Stimulated activated CD8-positive, alpha-beta memory T cell treated with anti-CD3 and anti-CD28 coated beads, Interleukin-7, amount 100 ng/mL, for 48 hours (primary cell): ENCODE measurements around the gene MYDGF.

Experiments used
- DNase-seq, 2 donors: peaks; one replicate each; pipeline ENCODE4 v3.0.0-alpha.2; 2020; ENCODE audit warnings: low read depth in 1 of 2; ENCODE audit errors: extremely low read depth in 1 of 2

The MYDGF gene

GRCh38 chr19:4676955-4677731 lies 7.0 kb upstream of the MYDGF start:
- DNase-seq: no peak

GRCh38 chr19:4675346-4675745 lies 5.2 kb upstream of the MYDGF start:
- DNase-seq: no peak

GRCh38 chr19:4673726-4674125 lies 3.6 kb upstream of the MYDGF start:
- DNase-seq: no peak

DNA sequence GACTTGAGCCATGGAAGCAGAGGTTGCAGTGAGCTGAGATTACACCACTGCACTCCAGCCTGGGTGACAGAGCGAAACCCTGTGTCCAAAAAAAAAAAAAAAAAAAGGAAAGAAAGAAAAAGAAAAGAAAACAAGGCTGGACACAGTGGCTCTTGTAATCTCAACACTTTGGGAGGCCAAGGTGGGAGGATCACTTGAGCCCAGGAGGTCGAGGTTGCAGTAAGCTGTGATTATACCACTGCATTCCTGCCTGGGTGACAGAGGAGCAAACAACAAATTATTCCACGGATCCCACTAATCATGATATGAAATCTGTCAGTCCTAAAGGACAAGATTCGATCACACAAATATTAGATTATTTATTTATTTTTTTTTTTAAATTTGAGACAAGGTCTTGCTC lies 3.1 kb upstream of the MYDGF start:
- DNase-seq: no peak

GRCh38 chr19:4671185-4671851 lies 1.2 kb upstream of the MYDGF start:
- DNase-seq: no peak

DNA sequence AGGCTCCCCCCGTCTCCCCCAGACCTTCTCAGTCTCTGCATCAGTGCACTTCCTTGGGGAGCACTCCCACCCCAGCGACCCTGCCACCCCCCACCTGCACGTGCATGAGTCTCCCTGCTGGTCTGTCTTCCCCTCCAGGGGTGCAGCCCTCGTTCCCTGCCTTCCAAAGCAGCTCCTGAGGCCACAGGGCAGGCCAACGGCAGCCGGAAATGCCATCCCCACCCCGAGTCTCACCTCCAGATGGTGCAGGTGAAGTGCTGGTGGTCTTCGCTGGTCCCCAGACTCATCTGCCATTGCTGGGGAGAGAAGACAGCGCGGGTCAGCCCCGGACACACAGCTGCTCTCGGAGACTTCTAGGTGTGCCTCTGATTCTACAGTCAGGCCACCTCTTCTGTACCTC lies 5.5 kb downstream of the MYDGF start:
- no peak for DNase-seq

DNA sequence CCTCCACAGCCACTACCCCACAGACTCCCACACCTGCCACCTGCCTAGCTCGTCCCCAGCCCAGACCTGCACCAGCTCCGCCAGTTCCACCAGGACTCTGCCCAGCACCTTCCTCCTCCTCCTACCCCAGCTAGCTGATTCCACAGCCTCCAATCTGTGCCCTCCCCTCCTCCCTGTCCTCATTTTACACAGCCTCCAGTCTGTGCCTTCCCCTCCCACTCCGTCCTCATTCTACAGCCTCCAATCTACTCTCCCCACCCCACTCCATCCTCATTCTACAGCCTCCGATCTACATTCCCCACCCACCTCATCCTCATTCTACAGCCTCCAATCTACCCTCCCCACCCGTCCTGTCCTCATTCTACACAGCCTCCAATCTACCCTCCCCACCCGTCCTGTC lies 7.3 kb downstream of the MYDGF start:
- no peak for DNase-seq

DNA sequence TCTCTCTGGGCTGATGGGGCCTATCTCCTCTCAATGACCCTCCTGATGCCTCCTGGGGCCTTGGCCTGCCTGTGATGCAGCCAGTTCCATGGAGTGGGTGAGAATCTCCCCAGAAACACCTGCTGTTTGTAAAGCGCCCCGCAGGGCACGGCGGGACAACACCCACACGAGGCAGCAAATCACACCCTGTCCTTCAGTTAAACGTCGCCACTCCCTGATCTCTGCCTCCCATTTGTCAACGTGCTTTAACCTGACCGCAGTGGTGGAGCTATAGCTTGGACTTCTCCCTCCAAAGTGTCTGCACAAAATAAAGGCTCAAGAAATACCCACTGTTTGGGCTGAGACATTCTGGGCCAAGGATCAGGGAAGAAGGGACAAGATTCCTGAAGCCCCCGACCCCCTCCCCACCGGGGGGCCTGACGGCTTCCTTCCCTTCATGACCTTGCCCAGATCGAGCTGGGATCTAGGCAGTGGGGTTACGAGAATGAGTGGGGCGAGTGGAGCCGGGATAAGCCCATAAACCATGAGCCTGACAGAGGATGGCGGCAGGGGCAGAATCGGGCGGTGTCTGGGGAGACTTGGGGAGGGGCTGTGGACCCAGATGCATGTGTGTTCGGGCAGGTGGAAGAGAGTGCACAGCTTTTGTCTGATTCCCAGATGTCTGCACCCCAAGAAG lies 8.0 kb downstream of the MYDGF start:
- no peak for DNase-seq

DNA sequence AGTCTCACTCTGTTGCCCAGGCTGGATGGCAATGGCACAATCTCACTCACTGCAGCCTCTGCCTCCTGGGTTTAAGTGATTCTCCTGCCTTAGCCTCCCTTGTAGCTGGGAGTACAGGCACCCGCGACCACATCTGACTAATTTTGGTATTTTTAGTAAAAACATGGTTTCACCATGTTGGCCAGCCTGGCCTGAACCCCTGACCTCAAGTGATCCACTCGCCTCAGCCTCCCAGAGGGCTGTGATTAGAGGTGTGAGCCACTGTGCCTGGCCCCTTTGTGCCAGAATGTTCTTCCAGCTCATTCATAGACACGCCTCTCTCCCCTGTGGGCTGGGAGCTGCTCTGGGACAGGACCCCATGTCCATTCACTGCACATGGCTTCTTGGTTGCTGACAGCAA lies 9.1 kb downstream of the MYDGF start:
- no peak for DNase-seq

DNA sequence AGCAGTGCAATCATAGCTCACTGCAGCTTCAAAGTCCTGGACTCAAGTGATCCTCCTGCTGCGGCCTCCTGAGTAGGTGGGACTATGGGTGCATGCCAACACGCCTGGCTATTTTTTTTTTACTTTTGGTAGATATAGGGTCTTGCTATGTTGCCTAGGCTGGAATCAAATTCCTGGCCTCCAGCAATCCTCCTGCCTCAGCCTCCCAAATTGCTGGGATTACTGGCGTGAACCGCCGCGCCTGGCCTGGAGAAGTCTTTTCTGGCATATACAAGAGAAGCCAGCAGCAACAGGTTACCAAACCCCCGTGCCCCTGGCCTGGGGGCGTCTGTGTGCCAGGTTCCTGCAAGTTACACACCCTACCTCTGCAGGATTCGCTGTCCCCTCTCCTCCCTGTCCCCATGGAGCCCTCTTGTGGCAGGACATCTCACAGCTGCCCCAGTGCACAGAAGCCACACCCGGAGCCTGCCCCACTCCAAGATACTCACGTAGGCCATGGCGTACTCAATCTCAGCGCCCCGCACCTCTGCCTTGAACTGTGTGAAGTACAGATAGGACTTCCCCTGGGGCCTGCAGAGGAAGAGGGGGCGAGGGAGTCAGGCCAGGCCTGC lies 9.9 kb downstream of the MYDGF start:
- DNase-seq: no peak

- DNase-seq: no peak
Observed at GRCh38 chr19:4657835-4658234, 12.3 kb downstream of the MYDGF start.

- DNase-seq: no peak
Observed at GRCh38 chr19:4657262-4657661, 12.9 kb downstream of the MYDGF start.

DNA sequence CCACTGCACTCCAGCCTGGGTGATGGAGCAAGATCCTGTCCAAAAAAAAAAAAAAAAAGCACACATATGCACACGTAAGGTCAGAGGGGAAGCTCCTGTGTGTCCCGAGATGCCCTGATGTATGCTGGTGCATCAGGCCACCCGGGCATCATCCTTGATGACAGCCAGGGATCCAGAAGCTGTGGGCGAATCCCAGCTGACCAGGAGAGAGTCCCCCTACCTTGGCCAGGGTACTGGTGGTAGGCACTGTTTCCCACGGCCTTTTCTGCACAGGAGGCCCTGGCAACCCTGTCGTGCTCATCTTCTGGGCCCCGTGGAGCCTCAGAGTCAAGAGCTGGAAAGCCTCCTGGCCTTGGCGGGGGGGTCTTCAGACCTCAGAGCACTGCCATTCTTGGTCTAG lies 14.0 kb downstream of the MYDGF start:
- no peak for DNase-seq

DNA sequence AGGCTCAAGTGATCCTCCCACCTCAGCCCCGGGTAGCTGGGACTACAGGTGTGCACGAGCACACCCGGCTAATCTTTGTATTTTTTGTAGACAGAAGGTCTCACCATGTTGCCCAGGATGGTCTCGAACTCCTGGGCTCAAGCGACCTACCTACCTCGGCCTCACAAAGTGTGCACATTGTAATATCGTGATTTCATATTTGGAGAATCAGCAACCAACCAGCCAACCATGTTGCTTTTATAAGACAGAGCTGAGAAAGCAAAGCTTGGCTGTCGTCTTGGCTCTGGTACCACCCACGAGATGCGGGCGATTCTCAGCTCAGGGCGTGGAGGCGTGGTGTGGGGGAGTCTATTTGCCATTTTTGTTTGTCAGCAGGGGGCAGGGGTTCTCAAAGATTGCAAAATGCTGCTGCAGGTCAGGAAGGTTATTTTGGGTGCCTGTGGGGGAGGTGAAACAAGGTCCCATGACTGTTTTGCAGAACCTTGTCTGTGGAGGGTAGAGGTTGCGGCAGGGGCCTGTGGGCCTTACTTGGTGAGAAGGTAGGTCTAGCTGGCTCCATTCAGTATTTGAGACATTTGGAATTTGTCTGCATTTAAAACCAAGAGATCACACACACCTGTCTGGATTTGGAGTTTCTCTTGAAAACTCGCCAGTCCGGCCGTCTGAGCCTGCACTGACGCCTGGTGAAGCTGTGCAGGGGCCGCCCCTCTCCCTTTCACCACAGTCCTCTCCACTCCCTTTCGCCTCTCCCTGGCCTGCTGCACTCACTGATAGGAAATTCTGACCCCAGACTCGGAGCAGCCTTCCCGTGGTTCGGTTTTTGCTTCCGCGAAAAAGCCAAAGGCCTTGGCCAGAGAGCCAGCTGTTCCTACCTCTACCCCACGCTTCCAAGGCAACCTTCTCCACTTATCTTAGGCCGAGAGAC lies 15.4 kb downstream of the MYDGF start:
- no peak for DNase-seq

DNA sequence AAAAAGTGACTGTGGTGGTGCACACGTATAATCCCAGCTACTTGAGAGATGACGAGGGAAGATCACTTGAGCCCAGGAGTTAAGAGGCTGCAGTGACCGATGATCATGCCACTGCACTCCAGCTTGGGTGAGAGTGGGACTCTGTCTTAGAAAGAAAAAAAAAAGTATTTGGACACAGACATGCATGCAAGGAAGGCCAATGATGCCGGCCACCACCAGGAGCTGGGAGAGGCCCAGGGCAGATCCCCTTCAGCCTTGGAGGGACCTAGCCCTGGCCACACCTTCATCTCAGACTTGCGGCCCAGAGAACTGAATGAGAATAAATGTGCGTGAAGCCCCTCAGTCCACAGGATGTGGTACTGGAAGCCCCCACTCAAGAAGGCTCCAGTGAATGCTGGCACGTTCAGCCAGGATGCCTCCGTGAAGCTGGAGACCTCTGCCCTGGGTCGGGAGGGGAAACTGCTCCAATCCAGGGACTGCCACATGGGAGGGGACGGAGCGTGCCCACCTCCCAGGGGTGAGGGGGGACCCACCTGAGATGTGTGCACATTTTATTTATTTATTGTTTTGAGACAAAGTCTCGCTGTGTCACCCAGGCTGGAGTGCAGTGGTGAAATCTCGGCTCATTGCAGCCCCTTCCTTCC lies 16.2 kb downstream of the MYDGF start:
- no peak for DNase-seq

DNA sequence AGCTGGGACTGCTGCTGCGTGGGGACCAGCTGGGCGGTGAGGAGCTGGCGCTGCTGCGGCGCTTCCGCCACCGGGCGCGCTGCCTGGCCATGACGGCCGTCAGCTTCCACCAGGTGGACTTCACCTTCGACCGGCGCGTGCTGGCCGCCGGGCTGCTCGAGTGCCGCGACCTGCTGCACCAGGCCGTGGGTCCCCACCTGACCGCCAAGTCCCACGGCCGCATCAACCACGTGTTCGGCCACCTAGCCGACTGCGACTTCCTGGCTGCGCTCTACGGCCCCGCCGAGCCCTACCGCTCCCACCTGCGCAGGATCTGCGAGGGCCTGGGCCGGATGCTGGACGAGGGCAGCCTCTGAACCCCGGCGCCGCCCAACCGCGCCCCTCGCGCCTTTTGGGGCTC lies 18.1 kb downstream of the MYDGF start:
- no peak for DNase-seq

- no peak for DNase-seq
Observed at GRCh38 chr19:4650159-4650558, 20.0 kb downstream of the MYDGF start.

GRCh38 chr19:4649392-4650047 lies 20.6 kb downstream of the MYDGF start:
- DNase-seq: no peak
